GM12878 (cell line): ENCODE data around the gene SUGCT. TPM values are rescaled to one million over a fixed set of nuclear protein-coding genes. Genes with fewer than 3 reads are reported as not detected.

Source experiments
- ATAC-seq: fragments of 200-7000 bp; cut with Tn5 transposase; 3 replicates; pipeline ENCODE4 v1.9.1; 2020; ENCODE audit warnings: mild to moderate bottlenecking, moderate library complexity
- BruUV-seq: library from RNA; stranded (reverse); fragments of 400-500 nt; replicated peaks from 2 replicates; lab custom pipeline; 2021; lab: Mats Ljungman, UMichigan
- CTCF ChIA-PET: fragments of 300-600 bp; sonication (Branson Sonifier 250); formaldehyde crosslinking; extraction: SDS; loops from one replicate; lab custom pipeline; 2021; ENCODE audit warnings: inconsistent platforms; lab: Yijun Ruan, JAX
- POLR2A ChIA-PET: fragments of 350-600 bp; formaldehyde crosslinking; extraction: SDS; loops from one replicate; lab custom pipeline; 2021; ENCODE audit warnings: inconsistent platforms; lab: Charles Lee
- RAD21 ChIA-PET: fragments of 300-600 bp; sonication (Branson Sonifier 250); formaldehyde crosslinking; loops from one replicate; lab custom pipeline; 2023; ENCODE audit warnings: antibody characterized with exemption; ENCODE audit not compliant: unreplicated experiment; lab: Charles Lee
- SMC1A ChIA-PET: fragments of 300-600 bp; sonication (Branson Sonifier 250); formaldehyde crosslinking; loops from one replicate; lab custom pipeline; 2023; ENCODE audit not compliant: unreplicated experiment, uncharacterized antibody; lab: Charles Lee
- DNase-seq: peaks from one replicate; pipeline ENCODE4 v3.0.0-alpha.2; 2011; ENCODE audit warnings: low read depth, low spot score
- FAIRE-seq: peaks from 3 replicates; lab custom pipeline; 2011; peaks lifted over from hg19 to GRCh38; lab: Jason Lieb, UNC
- H2AFZ ChIP-seq: 2 replicates; pipeline ENCODE4 v1.6.0; 2011; ENCODE audit warnings: low read depth, low read length, control low read depth; ENCODE audit not compliant: control insufficient read depth
- H3K27ac ChIP-seq: 2 replicates; pipeline ENCODE4 v1.5.1; 2011; ENCODE audit warnings: control low read depth; ENCODE audit not compliant: control insufficient read depth, insufficient read depth
- H3K27me3 ChIP-seq, 2 experiments: replicated peaks in 1 of 2; 2 replicates each; pipeline versions ENCODE4 v1.6.0 to v1.6.1; 2011; ENCODE audit warnings: low read length in 1 of 2; ENCODE audit not compliant: control insufficient read depth in 2 of 2, insufficient read depth in 2 of 2
- H3K36me3 ChIP-seq, 2 experiments: 2 replicates each; pipeline ENCODE4 v1.5.1; 2011; ENCODE audit warnings: low read length in 1 of 2; ENCODE audit not compliant: control insufficient read depth in 2 of 2, insufficient read depth in 2 of 2
- H3K4me1 ChIP-seq: 2 replicates; pipeline ENCODE4 v1.6.1; 2011; ENCODE audit warnings: mild to moderate bottlenecking, low read length, moderate library complexity, mixed read lengths; ENCODE audit not compliant: control insufficient read depth, insufficient read depth
- H3K4me2 ChIP-seq: 2 replicates; pipeline ENCODE4 v1.6.0; 2011; ENCODE audit warnings: control low read depth; ENCODE audit not compliant: control insufficient read depth, insufficient read depth
- H3K4me3 ChIP-seq: fragments of 200-600 bp; sonication (generic); 2 replicates; pipeline ENCODE4 v1.5.1; 2016
- H3K79me2 ChIP-seq: 2 replicates; pipeline ENCODE4 v1.6.0; 2011; ENCODE audit warnings: low read length; ENCODE audit not compliant: control insufficient read depth, insufficient read depth
- H3K9ac ChIP-seq: 2 replicates; pipeline ENCODE4 v1.8.0; 2011; ENCODE audit warnings: low read length, control low read depth, mixed read lengths; ENCODE audit not compliant: control insufficient read depth, insufficient read depth
- H3K9me3 ChIP-seq: replicated peaks from 3 replicates; pipeline ENCODE4 v1.5.1; 2011; ENCODE audit warnings: mild to moderate bottlenecking, low read length; ENCODE audit not compliant: control insufficient read depth, insufficient read depth
- H4K20me1 ChIP-seq: 2 replicates; pipeline ENCODE4 v1.6.0; 2011; ENCODE audit not compliant: control insufficient read depth, insufficient read depth
- FOXK2 ChIP-seq: fragments of 450-650 bp; IDR thresholded peaks from 2 replicates; pipeline ENCODE4 v1.6.1; 2017; ENCODE audit warnings: mild to moderate bottlenecking, moderate library complexity
- IKZF1 ChIP-seq: fragments of 450-650 bp; conservative IDR thresholded peaks from 2 replicates; pipeline ENCODE4 v1.6.1; 2017; ENCODE audit warnings: antibody characterized with exemption, mild to moderate bottlenecking
- PAX5 ChIP-seq: IDR thresholded peaks from 2 replicates; pipeline ENCODE4 v1.6.1; 2011; ENCODE audit warnings: low read depth, low read length, borderline replicate concordance
- POLR2A ChIP-seq: IDR thresholded peaks from 2 replicates; pipeline ENCODE4 v1.6.1; 2011; ENCODE audit warnings: low read depth, mild to moderate bottlenecking, low read length
- RUNX3 ChIP-seq: IDR thresholded peaks from 2 replicates; pipeline ENCODE4 v1.6.1; 2012; ENCODE audit warnings: low read length, inconsistent platforms
- SUPT20H ChIP-seq: IDR thresholded peaks from 2 replicates; pipeline ENCODE4 v1.6.1; 2011; ENCODE audit warnings: low read depth, mild to moderate bottlenecking, low read length, moderate library complexity, borderline replicate concordance; ENCODE audit not compliant: control insufficient read depth
- ZNF622 ChIP-seq: fragments of 450-650 bp; IDR thresholded peaks from 2 replicates; pipeline ENCODE4 v1.6.1; 2017; ENCODE audit warnings: mild to moderate bottlenecking, inconsistent platforms
- WGBS: methylation state at CpG from one replicate; pipeline ENCODE4 v1.1.6; 2016; ENCODE audit warnings: low lambda C conversion rate; ENCODE audit not compliant: insufficient replicate concordance, insufficient coverage; ENCODE audit errors: missing lambda C conversion rate; 5-methylcytosine and 5-hydroxymethylcytosine counted together
- in situ Hi-C: fragments of 300-500 bp; cut with MboI; formaldehyde crosslinking; loops from 9 replicates; pipeline ENCODE4 v1.14.3; 2018; ENCODE audit warnings: mixed read lengths
- intact Hi-C: fragments of 100-400 bp; cut with micrococcal nuclease; formaldehyde crosslinking; loops from one replicate; pipeline ENCODE4 v1.14.2; 2022; ENCODE audit not compliant: unreplicated experiment
- polyA plus RNA-seq, 11 experiments: library from polyadenylated mRNA; depleted of rRNA in 4 of 11; unstranded in 6 of 11; stranded (reverse) in 5 of 11; fragments of >200 nt; fragmentation: Nextera tagmentation in 4 of 11; fragmentation: Illumina TruSeq in 1 of 11; extraction: Ambion mirVana in 4 of 11; extraction: Trizol in 1 of 11; gene quantifications; 1 replicate in 1 of 11; 2 replicates in 10 of 11; pipeline versions ENCODE4 v1.2.1 to v1.2.3, GENCODE V29; 2011 to 2016; ENCODE audit warnings: inconsistent platforms in 2 of 11, missing spikeins in 2 of 11, low read depth in 1 of 11
- total RNA-seq, 4 experiments: library from RNA; depleted of rRNA in 3 of 4; stranded (reverse); fragments of >200 nt in 3 of 4; fragmentation: Illumina TruSeq in 1 of 4; extraction: Trizol in 1 of 4; gene quantifications; 2 replicates each; pipeline versions ENCODE4 v1.2.1 to v1.2.3, GENCODE V29; 2013 to 2021
- TF ChIP-seq, protein P1 (sequence below): fragments of 450-650 bp; IDR thresholded peaks from 2 replicates; pipeline ENCODE4 v1.6.1; 2017; ENCODE audit warnings: mild to moderate bottlenecking, moderate library complexity
- TF ChIP-seq, protein P2 (sequence below): fragments of 450-650 bp; IDR thresholded peaks from 2 replicates; pipeline ENCODE4 v1.6.1; 2017; ENCODE audit warnings: borderline replicate concordance
- TF ChIP-seq, protein P3 (sequence below): fragments of 150-350 bp; IDR thresholded peaks from 2 replicates; pipeline ENCODE4 v1.6.1; 2014; ENCODE audit warnings: mild to moderate bottlenecking, low read depth, low read length

The SUGCT gene
- total and polyA plus RNA-seq, 10 of the 15 experiments (the other 5 are each of a cell fraction or from before 2014, with no cell fraction given): 0.08 to 1.2 (median 0.67) TPM; not detected in 1

DNA sequence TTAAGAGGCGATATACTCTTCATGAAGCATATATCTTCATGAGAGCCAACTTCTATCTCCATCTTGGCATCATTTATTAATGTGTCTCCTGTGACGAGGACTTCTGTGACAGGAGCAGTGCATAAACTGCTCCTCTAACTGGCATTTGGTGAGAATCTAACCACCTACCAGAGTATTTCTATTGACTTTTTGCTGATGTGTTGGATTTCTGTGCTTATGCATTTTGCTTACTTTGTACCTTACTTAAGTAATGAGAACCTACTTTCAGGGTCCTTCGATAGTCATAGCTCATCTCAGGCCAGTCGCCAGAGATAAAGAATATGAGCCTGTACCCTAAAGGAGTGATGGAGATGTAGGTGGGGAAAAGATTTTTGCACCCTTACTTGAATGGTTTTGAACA, 265.7 kb downstream of the SUGCT start:
- intact Hi-C loops: no loop called here
- no peaks in the 10 kb centered on the region for H3K9me3 ChIP-seq
- H4K20me1 ChIP-seq: no peaks in the 10 kb centered on the region
- TF ChIP-seq IKZF1: no peak
- TF ChIP-seq FOXK2: no peak
- TF ChIP-seq, all 136 proteins: peak for 0
- Histone ChIP-seq H3K79me2 (no peaks in the 10 kb centered on the region), H3K36me3 (no peaks in the 10 kb centered on the region), H3K27ac (no peak overlapping the region), H3K4me1 (no peaks in the 10 kb centered on the region), H2AFZ (no peak overlapping the region), H3K9ac (no peak overlapping the region), H3K27me3 (no peaks in the 10 kb centered on the region), H3K4me3 (no peak overlapping the region), H3K4me2 (no peak overlapping the region)
- DNase-seq: no peak
- FAIRE-seq: no peak
- 46% methylated on average over 4 of the region's 4 CpGs for WGBS
- ChIA-PET POLR2A (no interaction called here), SMC1A (no interaction called here), CTCF (no interaction called here), RAD21 (no interaction called here)
- no TSS peak for BruUV-seq
- ATAC-seq: no peak
- in situ Hi-C loops: no loop called here

DNA sequence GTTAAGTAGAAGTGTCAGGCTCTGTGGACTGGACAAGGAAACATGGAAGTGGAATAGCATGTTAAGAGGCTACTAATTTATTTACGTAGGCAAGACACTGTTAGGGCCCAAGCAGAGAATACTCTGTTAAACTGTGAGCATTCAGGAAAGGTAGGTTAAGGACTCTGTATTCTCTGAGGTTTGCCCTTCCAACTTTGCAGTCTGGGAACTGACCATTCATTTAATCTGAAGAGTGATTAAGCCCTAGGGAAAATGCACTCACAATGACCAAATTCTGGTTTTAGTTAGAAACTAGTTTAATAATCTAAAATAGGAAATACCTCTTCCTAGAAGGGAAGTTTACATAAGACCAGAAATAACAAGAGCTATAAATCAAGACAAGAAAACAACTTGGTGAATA, 266.6 kb downstream of the SUGCT start:
- 27% methylated on average over 1 of the region's 1 CpG for WGBS
- no peak overlapping the region for H3K4me3 ChIP-seq
- CTCF ChIA-PET: no interaction called here
- BruUV-seq: no TSS peak
- no peak for FAIRE-seq
- no peaks in the 10 kb centered on the region for H3K27me3 ChIP-seq
- in situ Hi-C loops (no loop called here), intact Hi-C loops (no loop called here)
- no peaks in the 10 kb centered on the region for H4K20me1 ChIP-seq
- no peaks in the 10 kb centered on the region for H3K36me3 ChIP-seq
- no peaks in the 10 kb centered on the region for H3K9me3 ChIP-seq
- no peak for DNase-seq
- POLR2A ChIA-PET: no interaction called here
- RAD21 ChIA-PET: no interaction called here
- SMC1A ChIA-PET: no interaction called here
- H3K9ac ChIP-seq: no peak overlapping the region
- H3K79me2 ChIP-seq: no peaks in the 10 kb centered on the region
- ATAC-seq: no peak
- no peak overlapping the region for H3K27ac ChIP-seq
- no peaks in the 10 kb centered on the region for H3K4me1 ChIP-seq
- H2AFZ ChIP-seq: no peak overlapping the region
- H3K4me2 ChIP-seq: no peak overlapping the region
- TF ChIP-seq ZNF622 (no peak), RUNX3 (no peak), SUPT20H (no peak), PAX5 (no peak), POLR2A (no peak)
- TF ChIP-seq, protein P1, sequence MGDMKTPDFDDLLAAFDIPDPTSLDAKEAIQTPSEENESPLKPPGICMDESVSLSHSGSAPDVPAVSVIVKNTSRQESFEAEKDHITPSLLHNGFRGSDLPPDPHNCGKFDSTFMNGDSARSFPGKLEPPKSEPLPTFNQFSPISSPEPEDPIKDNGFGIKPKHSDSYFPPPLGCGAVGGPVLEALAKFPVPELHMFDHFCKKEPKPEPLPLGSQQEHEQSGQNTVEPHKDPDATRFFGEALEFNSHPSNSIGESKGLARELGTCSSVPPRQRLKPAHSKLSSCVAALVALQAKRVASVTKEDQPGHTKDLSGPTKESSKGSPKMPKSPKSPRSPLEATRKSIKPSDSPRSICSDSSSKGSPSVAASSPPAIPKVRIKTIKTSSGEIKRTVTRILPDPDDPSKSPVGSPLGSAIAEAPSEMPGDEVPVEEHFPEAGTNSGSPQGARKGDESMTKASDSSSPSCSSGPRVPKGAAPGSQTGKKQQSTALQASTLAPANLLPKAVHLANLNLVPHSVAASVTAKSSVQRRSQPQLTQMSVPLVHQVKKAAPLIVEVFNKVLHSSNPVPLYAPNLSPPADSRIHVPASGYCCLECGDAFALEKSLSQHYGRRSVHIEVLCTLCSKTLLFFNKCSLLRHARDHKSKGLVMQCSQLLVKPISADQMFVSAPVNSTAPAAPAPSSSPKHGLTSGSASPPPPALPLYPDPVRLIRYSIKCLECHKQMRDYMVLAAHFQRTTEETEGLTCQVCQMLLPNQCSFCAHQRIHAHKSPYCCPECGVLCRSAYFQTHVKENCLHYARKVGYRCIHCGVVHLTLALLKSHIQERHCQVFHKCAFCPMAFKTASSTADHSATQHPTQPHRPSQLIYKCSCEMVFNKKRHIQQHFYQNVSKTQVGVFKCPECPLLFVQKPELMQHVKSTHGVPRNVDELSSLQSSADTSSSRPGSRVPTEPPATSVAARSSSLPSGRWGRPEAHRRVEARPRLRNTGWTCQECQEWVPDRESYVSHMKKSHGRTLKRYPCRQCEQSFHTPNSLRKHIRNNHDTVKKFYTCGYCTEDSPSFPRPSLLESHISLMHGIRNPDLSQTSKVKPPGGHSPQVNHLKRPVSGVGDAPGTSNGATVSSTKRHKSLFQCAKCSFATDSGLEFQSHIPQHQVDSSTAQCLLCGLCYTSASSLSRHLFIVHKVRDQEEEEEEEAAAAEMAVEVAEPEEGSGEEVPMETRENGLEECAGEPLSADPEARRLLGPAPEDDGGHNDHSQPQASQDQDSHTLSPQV: no peak
- TF ChIP-seq, protein P2, sequence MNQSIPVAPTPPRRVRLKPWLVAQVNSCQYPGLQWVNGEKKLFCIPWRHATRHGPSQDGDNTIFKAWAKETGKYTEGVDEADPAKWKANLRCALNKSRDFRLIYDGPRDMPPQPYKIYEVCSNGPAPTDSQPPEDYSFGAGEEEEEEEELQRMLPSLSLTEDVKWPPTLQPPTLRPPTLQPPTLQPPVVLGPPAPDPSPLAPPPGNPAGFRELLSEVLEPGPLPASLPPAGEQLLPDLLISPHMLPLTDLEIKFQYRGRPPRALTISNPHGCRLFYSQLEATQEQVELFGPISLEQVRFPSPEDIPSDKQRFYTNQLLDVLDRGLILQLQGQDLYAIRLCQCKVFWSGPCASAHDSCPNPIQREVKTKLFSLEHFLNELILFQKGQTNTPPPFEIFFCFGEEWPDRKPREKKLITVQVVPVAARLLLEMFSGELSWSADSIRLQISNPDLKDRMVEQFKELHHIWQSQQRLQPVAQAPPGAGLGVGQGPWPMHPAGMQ: no peak
- TF ChIP-seq, protein P3, sequence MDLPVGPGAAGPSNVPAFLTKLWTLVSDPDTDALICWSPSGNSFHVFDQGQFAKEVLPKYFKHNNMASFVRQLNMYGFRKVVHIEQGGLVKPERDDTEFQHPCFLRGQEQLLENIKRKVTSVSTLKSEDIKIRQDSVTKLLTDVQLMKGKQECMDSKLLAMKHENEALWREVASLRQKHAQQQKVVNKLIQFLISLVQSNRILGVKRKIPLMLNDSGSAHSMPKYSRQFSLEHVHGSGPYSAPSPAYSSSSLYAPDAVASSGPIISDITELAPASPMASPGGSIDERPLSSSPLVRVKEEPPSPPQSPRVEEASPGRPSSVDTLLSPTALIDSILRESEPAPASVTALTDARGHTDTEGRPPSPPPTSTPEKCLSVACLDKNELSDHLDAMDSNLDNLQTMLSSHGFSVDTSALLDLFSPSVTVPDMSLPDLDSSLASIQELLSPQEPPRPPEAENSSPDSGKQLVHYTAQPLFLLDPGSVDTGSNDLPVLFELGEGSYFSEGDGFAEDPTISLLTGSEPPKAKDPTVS: no peak
